ENCODE measurements around the gene OCRL.

- TF ChIP-seq, protein P1, sequence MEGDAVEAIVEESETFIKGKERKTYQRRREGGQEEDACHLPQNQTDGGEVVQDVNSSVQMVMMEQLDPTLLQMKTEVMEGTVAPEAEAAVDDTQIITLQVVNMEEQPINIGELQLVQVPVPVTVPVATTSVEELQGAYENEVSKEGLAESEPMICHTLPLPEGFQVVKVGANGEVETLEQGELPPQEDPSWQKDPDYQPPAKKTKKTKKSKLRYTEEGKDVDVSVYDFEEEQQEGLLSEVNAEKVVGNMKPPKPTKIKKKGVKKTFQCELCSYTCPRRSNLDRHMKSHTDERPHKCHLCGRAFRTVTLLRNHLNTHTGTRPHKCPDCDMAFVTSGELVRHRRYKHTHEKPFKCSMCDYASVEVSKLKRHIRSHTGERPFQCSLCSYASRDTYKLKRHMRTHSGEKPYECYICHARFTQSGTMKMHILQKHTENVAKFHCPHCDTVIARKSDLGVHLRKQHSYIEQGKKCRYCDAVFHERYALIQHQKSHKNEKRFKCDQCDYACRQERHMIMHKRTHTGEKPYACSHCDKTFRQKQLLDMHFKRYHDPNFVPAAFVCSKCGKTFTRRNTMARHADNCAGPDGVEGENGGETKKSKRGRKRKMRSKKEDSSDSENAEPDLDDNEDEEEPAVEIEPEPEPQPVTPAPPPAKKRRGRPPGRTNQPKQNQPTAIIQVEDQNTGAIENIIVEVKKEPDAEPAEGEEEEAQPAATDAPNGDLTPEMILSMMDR (IDR thresholded peaks at IDR 0.05; ENCODE audit: borderline replicate concordance, extremely low read depth, low read length, poor library complexity, severe bottlenecking), result no peak
- TF ChIP-seq EZH2 (IDR thresholded peaks at IDR 0.05; ENCODE audit: borderline replicate concordance, low read depth, low read length, severe bottlenecking), result no peak
These were observed 59.4 kb downstream of the OCRL start for GRCh38 chrX:129599499-129599898.
